Measurements from ENCODE around the gene KAZALD1. TPM values are rescaled to one million over a fixed set of nuclear protein-coding genes. Genes with fewer than 3 reads are reported as not detected.

The KAZALD1 gene
- total RNA-seq, result 23.5 and 25.0 TPM in 2 replicates

DNA sequence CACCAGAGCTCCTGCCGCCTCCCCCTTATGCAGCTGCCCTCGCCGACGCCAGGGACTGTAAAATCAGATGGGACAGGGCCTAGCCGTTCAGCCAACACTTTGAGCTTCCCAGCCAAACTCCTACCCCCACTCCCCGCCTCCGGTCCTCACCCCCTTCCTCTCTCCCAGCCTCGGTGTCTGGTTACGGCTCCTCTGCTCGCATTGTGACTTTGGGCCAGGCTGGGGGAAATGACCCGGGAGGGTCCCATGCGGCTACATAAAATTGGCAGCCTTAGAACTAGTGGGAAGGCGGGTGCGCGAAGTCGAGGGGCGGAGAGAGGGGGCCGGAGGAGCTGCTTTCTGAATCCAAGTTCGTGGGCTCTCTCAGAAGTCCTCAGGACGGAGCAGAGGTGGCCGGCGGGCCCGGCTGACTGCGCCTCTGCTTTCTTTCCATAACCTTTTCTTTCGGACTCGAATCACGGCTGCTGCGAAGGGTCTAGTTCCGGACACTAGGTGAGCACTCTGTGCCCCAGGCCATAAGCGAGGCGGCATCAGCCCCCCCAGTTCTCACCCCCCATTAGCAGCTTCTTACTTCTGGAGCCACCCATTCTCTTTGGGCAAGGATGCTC, at the start of gene KAZALD1:
KAZALD1 (plus strand) TSS at position 366 of the 608 bp plus-strand sequence. CDS start 604 bp downstream, outside the sequence.

GRCh38 chr10:101031128-101031795, 30.5 kb upstream of the KAZALD1 start, which contains the start of the genes PDZD7 and SFXN3:
TSS of gene PDZD7 (minus strand) at chr10:101031129. CDS start at chr10:101030219, 910 bp downstream.
TSS of gene SFXN3 (plus strand) at chr10:101031234. CDS start at chr10:101034695, 3,461 bp downstream.

Other genes starting within 250 kb of the KAZALD1 start
- gene SLF2, start 149.0 kb upstream of the KAZALD1 start, total RNA-seq, result 14.1 and 14.5 TPM in 2 replicates
- 0.94 and 1.8 TPM in 2 replicates for gene SEMA4G, start 92.5 kb upstream of the KAZALD1 start, total RNA-seq
- gene MRPL43, start 74.5 kb upstream of the KAZALD1 start, total RNA-seq, result 58.3 and 76.3 TPM in 2 replicates
- gene TWNK, start 74.4 kb upstream of the KAZALD1 start, total RNA-seq, result 7.0 and 9.9 TPM in 2 replicates
- gene LZTS2, start 62.2 kb upstream of the KAZALD1 start, total RNA-seq, result 68.6 and 89.0 TPM in 2 replicates
- 0.06 and 1.4 TPM in 2 replicates for gene PDZD7, start 30.9 kb upstream of the KAZALD1 start, total RNA-seq
- 26.9 and 32.9 TPM in 2 replicates for gene SFXN3, start 30.8 kb upstream of the KAZALD1 start, total RNA-seq
- not detected in 2 replicates for gene TLX1, start 69.3 kb downstream of the KAZALD1 start, total RNA-seq
- gene LBX1, start 167.5 kb downstream of the KAZALD1 start, total RNA-seq, result not detected in 2 replicates

All from cardiac ventricle fibroblast (primary cell).